Measurements from ENCODE around the gene CEP152.
A peak's percentile ranks its signal among the peaks of the same experiment; 100 is the strongest.

Gene CEP152

DNA sequence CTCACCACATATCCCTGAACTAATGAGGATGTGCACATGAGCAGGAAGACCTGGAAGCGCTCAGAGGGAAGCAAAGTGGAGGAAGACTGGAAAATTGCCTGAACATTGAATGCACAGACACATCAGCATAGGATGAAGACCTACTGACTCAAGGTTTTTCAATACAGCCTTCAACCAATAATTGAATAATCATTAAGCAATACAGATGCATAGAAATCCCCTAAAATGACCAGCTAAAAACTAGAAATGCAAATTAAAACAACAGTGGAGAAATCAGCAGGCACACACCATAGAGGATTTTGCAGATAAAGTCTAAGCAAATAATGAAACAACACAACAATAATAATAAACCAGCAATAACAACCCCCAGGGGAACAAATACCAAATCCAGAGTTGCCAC, 80.4 kb downstream of the CEP152 start:
- no peak for TF ChIP-seq JUND (IDR thresholded peaks at IDR 0.05; ENCODE audit: low read depth)
- DNase-seq (ENCODE audit: low read depth in 1 of 2, low spot score in 1 of 2), result no peak
- in situ Hi-C loops (cut with HindIII; ENCODE audit: low pct_unique_long_range_greater_than_20kb, low sequenced_read_pairs), result no loop called here

- in situ Hi-C loops (cut with HindIII; ENCODE audit: low pct_unique_long_range_greater_than_20kb, low sequenced_read_pairs), result no loop called here
- no peak for TF ChIP-seq JUND (IDR thresholded peaks at IDR 0.05; ENCODE audit: low read depth)
- no peak for DNase-seq (ENCODE audit: low read depth in 1 of 2, low spot score in 1 of 2)
These were observed 86.9 kb downstream of the CEP152 start for GRCh38 chr15:48723969-48724368.

DNA sequence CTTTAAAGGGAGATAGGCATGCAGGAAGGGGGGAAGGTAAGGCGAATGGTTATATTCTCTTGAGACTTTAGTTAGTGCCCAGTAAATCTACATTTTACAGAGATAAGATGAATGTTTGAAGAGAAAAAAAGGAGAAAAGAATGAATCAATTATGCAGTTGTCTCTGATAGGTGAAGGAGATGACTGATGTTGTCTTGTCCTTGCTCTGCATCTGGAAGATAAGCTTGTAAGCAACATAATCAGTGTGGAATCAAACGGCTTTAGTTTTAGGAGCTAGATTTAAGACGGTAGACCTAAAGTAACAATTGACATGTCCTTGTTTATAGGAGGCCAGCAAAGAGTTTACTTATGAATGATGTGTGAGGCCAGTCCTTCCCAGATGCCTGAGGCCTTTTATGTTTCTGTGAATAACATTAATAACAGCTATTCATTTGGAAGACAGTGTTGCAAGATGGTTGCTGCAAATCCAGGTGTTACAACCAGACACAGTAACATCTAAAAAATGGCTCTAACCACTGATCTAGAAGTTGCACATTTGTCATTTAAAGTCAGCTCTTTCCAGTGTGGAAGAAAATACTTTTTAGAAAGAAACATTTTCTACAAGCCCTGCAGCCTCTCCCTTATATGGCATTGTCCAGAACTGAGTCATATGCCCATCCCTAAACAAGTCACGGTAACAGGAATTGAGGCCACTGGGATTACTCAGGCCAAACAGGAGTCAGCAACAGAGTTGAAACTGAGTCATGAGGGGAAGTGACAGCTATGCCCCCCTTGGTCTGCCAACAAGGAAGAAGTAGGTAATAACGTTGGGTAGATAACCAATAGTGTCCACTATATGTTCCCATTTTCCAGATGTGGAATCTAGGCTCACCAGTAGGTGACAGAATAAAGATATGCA, 87.9 kb downstream of the CEP152 start:
- no peak for DNase-seq (ENCODE audit: low read depth in 1 of 2, low spot score in 1 of 2)
- TF ChIP-seq JUND (IDR thresholded peaks at IDR 0.05; ENCODE audit: low read depth), result no peak
- in situ Hi-C loops (cut with HindIII; ENCODE audit: low pct_unique_long_range_greater_than_20kb, low sequenced_read_pairs), result no loop called here

- in situ Hi-C loops (cut with HindIII; ENCODE audit: low pct_unique_long_range_greater_than_20kb, low sequenced_read_pairs), result no loop called here
- TF ChIP-seq JUND (IDR thresholded peaks at IDR 0.05; ENCODE audit: low read depth), result no peak
- DNase-seq (ENCODE audit: low read depth in 1 of 2, low spot score in 1 of 2), result no peak
These were observed 89.6 kb downstream of the CEP152 start for GRCh38 chr15:48721061-48721810.

DNA sequence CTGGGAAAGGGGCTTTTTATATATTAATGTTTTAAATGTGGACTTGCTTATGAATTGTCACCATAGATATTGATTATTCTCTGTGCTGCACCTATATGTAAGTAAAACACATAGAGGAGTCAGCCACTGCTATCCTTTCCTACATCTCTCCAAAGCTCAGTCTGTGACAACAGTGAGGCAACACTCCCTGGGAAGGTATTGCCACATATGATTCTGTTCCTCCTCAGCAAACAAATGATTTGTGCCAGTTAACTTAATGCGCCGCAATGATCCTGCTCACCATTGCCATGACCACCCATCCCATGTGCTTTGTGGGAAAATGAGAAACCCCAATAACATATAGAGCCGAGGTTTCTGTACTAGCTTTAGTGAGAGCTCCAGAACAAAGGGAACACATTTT, 90.2 kb downstream of the CEP152 start:
- in situ Hi-C loops (cut with HindIII; ENCODE audit: low pct_unique_long_range_greater_than_20kb, low sequenced_read_pairs), result no loop called here

DNA sequence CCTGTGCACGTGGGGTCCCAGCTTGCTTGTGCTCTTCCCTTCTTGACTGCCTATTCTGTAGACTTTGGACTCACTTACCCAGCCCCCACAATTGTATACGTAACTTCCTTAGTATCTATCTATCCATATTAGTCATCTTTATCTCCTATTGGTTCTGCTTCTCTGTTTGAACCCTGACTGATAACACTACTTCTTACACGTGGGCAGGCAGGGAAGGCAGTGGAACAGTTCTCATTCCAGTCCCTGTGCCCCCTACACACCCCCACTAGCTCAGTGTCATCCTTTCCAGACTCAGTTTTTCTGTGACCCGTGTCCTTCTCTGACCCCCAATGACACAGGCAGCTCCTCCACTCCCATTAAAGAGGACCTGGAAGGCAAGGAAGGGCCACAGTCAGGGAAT, 91.2 kb downstream of the CEP152 start:
- no peak for TF ChIP-seq JUND (IDR thresholded peaks at IDR 0.05; ENCODE audit: low read depth)
- no peak for DNase-seq (ENCODE audit: low read depth in 1 of 2, low spot score in 1 of 2)
- in situ Hi-C loops (cut with HindIII; ENCODE audit: low pct_unique_long_range_greater_than_20kb, low sequenced_read_pairs), result no loop called here

More for the DNA sequence above, 90.2 kb downstream of the CEP152 start:
- TF ChIP-seq JUND (IDR thresholded peaks at IDR 0.05; ENCODE audit: low read depth), result no peak
- DNase-seq (ENCODE audit: low read depth in 1 of 2, low spot score in 1 of 2), result peak in 1 of 2 experiments; percentile 66

GRCh38 chr15:48718646-48719045, 92.2 kb downstream of the CEP152 start:
- no peak for TF ChIP-seq JUND (IDR thresholded peaks at IDR 0.05; ENCODE audit: low read depth)
- in situ Hi-C loops (cut with HindIII; ENCODE audit: low pct_unique_long_range_greater_than_20kb, low sequenced_read_pairs), result no loop called here

DNA sequence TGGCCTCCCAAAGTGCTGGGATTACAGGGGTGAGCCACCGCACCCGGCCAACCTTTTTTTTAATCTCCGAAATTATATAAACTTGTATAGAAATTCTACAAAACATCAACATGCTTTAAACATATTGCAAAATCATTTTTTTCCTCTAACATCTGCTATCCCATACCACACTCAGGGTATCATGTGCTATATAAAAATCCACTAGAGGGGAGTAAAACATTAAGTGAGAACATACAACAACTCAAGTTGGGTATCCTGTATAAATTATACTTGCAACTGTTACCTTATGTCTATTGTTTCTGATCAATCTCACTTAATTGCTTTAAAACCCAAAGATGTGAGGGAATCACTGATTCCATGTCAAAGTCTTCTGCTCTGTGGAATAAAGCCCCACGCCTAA, 93.4 kb downstream of the CEP152 start:
- DNase-seq (ENCODE audit: low read depth in 1 of 2, low spot score in 1 of 2), result peak in 1 of 2 experiments; percentile 39
- TF ChIP-seq JUND (IDR thresholded peaks at IDR 0.05; ENCODE audit: low read depth), result no peak
- in situ Hi-C loops (cut with HindIII; ENCODE audit: low pct_unique_long_range_greater_than_20kb, low sequenced_read_pairs), result no loop called here

More at GRCh38 chr15:48718646-48719045, 92.2 kb downstream of the CEP152 start:
- DNase-seq (ENCODE audit: low read depth in 1 of 2, low spot score in 1 of 2), result no peak

DNA sequence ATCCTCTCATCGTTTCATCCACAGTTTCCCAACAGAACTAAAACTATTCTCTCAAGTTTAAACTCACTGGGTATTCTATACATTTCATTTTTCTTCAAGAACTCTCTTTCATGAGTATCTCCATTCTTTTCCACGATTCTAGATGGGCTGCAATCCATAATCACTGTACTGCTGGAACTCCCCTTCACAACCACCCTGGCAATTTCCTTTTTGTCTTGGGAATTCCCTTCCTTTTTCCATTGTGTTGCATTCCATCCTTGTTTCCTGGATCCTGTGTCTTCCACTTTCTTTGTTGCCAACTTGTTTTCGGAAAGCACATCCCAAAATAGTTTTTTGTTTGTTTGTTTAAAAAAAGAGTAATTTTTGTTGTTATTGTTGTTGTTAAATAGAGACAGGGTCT, 98.3 kb downstream of the CEP152 start:
- in situ Hi-C loops (cut with HindIII; ENCODE audit: low pct_unique_long_range_greater_than_20kb, low sequenced_read_pairs), result no loop called here
- no peak for DNase-seq (ENCODE audit: low read depth in 1 of 2, low spot score in 1 of 2)
- TF ChIP-seq JUND (IDR thresholded peaks at IDR 0.05; ENCODE audit: low read depth), result no peak

DNA sequence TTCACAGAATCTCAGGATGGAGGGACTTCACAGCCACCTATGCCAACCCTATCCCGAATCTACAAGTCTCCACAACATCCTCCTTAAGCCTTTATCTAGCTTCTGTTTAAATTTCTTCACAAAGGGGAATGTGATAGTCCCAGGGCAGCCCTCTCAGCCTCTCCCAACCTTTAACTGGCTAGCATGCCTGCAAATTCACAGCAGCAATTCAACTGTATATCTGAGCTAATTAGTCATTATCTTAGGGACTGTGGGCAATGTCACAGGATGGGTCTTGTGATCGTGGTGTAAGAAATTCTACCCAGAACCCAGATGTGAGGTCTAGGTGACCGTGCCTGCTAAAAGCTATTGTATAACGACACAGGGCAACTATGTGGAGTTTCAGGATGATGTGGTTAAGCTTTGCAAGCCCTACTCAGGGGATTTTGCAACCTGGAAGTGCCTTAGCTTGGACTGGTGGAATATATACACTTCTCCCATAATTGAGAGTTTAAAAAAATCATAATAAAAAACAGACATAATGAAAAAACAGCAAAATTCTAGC, 99.8 kb downstream of the CEP152 start:
- TF ChIP-seq JUND (IDR thresholded peaks at IDR 0.05; ENCODE audit: low read depth), result no peak
- no peak for DNase-seq (ENCODE audit: low read depth in 1 of 2, low spot score in 1 of 2)
- in situ Hi-C loops (cut with HindIII; ENCODE audit: low pct_unique_long_range_greater_than_20kb, low sequenced_read_pairs), result no loop called here

DNA sequence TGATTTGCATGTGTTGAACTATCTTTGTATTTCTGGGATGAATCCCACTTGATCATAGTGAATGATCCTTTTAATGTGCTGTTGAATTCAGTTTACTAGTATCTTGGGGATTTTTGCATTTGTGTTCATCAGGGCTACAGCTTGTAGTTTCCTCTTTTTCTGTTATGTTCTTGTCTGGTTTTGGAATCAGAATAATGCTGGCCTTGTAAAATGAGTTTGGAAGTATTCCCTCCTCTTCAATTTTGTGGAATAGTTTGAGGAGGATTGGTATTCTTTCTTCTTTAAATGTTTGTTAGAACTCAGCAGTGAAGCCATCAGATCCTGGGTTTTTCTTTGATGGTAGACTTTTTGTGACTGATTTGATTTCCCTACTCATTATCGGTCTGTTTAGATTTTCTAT, 102.2 kb downstream of the CEP152 start:
- DNase-seq (ENCODE audit: low read depth in 1 of 2, low spot score in 1 of 2), result no peak
- in situ Hi-C loops (cut with HindIII; ENCODE audit: low pct_unique_long_range_greater_than_20kb, low sequenced_read_pairs), result no loop called here
- TF ChIP-seq JUND (IDR thresholded peaks at IDR 0.05; ENCODE audit: low read depth), result no peak

DNA sequence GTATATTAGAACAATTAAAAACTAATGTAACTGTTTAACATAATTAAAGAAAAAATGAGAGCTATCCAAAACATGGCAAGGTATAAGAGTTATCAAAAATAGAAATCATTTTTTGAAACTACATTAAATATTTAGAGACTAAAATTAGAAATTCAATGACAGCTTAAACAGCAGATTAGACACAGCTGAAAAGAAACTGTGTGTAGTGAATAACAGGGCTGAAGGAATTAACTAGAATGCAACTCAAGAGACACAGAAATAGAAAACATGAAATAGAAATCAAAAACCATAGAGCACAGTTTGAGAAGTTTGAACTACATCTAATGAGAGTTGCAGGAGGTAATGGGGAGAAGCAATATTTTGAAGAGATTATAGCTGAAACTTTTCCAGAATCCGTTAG, 105.5 kb downstream of the CEP152 start:
- in situ Hi-C loops (cut with HindIII; ENCODE audit: low pct_unique_long_range_greater_than_20kb, low sequenced_read_pairs), result no loop called here
- DNase-seq (ENCODE audit: low read depth in 1 of 2, low spot score in 1 of 2), result no peak
- TF ChIP-seq JUND (IDR thresholded peaks at IDR 0.05; ENCODE audit: low read depth), result no peak

DNA sequence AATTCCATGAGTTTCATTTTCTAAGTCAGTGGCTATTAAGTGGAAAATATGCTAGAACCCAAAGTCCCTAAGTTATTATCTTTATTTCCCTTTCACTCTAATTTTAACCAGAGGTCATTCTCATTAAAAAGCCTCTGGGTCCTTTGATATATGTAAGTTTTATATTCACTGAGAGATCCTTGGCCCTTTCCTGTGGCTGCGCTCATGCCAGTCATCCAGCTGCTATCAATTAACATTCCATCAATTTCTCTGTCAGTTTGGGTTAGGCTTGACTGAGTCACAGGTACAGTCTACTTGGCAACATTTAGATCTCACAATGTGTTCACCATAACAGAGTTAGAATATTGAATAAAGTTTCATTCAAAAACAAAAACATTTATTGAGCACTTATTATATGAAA, 107.3 kb downstream of the CEP152 start:
- TF ChIP-seq JUND (IDR thresholded peaks at IDR 0.05; ENCODE audit: low read depth), result no peak
- DNase-seq (ENCODE audit: low read depth in 1 of 2, low spot score in 1 of 2), result no peak
- in situ Hi-C loops (cut with HindIII; ENCODE audit: low pct_unique_long_range_greater_than_20kb, low sequenced_read_pairs), result no loop called here
